HG03442 (cell line): Measurements from ENCODE around the gene GALNT18.
"Not testable (repeated sequence)": the region's sequence is repeated elsewhere in the genome, so short reads cannot be mapped to it uniquely, and the experiment has no call there.

ENCODE experiments used
- ATAC-seq: cut with Tn5 transposase; IDR thresholded peaks from one replicate; pipeline ENCODE4 v1.9.1; 2021; ENCODE audit warnings: mild to moderate bottlenecking, moderate library complexity; ENCODE audit not compliant: unreplicated experiment

Gene GALNT18

DNA sequence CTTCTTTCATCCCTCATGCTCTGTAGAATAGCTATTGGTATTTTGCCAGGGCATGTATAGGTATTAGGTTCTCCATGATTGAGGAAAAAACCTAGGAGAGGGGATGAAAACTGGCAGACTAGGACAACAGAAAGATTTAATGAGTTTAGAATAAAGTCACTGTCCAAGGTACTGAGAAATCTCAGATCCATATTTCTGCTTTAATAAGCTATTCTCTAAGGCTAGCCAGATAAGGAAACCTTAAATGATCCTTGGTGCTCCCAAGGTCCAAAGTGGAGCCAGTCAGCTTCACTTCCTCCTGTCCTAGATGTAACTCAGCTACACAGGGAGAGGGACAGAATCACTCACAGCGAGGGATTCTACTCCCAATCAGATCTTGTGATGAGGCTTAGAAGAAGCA lies 255.0 kb downstream of the GALNT18 start:
- ATAC-seq, result no peak

DNA sequence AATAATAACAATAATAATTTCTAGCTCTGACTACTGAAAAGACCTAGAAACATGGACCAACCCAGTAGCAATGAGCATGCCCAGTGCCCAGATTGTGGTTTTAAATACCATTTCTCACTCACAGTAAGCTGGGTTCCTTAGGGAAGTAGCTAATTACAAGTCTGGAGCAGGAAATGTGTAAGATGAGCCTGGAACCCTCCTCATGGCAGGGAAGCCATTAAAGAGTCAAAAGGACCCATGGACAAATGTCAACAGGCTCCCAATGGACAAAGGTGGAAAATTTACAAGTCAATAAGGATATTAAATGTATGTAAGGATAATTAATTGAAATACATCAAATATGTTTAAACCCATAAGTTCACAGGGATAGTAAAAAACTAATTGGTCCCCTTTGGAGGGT lies 258.1 kb downstream of the GALNT18 start:
- no peak for ATAC-seq

DNA sequence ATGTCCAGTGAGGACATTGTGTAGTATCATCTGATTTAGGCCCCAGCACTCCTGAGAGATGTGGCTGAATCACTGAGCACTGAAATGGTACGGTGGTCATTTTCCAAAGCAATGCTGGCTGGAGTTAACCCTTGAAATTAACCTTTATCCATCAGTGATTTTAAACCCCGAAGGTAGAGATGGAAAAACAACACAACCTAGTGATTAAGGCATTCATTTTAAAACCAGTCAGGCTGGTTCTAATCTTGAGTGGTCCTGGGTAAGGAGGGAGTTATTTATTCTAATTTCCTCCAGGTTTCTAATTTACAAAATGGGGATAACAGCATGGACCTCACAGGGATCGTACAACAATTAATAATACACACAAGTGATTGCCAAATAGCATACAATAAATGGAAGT lies 262.2 kb downstream of the GALNT18 start:
- no peak for ATAC-seq

DNA sequence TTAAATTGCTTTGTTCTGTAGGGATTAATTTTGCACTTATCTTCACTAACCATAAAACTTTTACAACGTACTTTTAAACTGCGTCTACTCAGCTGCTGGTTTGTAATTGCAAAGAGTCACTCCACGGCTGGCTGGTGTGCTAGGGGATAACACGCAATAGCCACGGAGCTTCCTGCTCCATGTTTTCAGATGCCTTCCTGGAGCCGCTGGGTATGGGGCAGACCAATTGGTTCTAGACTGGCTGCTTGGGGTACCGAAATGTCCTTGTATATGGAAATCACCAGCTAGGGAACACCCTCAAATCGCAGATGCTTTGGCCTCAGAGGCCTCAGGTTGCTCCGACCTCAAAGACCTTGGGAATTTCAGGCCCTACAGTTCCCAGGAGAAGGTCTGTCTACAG lies 265.0 kb downstream of the GALNT18 start:
- no peak for ATAC-seq

DNA sequence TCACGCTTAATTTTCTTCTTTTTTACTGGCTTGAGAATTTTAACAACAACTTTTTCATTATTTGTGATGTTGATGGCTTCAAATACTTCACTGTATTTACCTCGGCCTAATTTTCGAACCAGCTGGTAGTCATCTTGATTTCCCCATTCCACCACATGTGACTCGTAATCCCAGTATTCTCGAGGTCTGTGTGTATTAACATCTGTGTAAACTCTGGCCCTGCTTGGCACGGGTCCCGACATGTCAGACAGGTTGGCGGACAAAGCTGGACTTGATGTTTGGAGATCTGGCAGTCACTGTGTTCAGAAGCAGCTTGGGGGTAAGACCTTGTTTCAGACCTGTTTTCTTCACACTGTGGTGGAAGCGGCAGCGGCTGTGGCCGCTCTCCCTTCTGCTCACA lies 268.9 kb downstream of the GALNT18 start, which contains the start of gene CSNK2A3:
Gene CSNK2A3, minus strand, starts transcription at position 373 of the 400 bp plus-strand sequence. Its CDS starts 131 bp downstream, at position 242.
- not testable (repeated sequence) for ATAC-seq

DNA sequence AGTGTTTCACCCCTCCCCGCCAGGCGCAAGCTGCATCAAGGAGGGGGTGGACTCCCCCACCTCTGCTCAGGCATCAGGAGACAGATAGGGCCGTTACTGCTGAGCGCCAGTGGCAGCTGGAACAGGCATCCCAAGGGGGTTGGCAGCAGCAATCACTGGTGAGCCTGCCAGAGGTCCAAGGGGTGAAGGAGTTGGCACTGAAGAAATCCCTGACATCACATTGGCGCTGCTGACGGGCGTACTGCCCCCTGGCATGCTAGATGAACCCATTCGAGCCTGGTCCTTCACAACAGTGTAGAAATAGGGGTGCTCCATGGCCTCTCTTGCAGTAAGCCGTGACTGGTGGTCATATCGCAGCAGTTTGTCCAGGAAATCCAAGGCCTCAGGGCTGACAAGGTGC lies 270.0 kb downstream of the GALNT18 start:
- not testable (repeated sequence) for ATAC-seq

DNA sequence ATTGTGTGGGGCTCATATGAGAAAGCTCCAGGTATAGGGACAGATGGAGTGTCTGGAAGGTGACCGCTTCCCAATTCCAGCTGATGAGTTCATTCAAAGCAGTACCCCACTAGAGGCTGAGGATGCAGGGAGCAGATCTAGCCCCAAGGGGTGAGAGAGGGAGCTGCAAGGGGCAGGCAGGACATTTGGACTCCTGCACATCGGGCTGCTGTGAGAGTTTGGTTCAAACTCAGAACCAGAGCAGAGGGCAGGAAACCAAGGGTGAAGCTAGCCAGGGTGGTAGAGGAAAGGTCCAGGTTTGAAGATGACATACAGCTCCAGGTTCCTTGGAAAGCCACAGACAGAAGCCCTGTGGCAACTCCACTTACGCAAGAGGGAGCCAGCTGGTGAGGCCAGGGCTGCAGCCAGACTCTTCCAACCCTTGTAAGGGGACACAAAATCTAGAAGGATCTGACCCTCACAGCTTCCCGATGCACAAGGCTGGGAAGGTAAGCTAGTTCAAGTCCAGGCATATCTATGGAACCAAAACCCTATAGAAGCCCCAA lies 270.7 kb downstream of the GALNT18 start:
- no peak for ATAC-seq

DNA sequence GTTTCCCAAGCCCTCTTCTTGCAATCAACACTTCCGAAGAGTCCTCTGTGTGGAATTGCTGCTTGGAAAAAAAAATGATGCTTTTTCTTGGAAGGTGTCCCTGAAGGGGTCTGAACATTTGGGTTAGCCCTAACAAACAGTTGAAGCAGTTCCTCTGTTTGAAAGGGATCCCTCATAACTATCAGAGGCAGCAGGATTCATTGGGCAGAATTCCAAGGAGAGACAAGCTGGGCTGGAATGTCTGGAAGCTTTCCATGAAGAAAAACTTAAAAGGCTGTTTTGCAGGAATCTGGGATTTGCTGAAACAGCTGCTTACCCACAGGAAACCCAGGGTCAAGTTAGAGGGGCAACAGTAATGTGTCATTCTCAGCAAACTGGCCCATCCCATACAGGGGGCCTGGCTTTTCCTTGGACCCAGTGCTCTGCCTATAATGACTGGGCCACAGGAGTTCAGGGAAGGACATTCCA lies 271.9 kb downstream of the GALNT18 start:
- ATAC-seq, result no peak

DNA sequence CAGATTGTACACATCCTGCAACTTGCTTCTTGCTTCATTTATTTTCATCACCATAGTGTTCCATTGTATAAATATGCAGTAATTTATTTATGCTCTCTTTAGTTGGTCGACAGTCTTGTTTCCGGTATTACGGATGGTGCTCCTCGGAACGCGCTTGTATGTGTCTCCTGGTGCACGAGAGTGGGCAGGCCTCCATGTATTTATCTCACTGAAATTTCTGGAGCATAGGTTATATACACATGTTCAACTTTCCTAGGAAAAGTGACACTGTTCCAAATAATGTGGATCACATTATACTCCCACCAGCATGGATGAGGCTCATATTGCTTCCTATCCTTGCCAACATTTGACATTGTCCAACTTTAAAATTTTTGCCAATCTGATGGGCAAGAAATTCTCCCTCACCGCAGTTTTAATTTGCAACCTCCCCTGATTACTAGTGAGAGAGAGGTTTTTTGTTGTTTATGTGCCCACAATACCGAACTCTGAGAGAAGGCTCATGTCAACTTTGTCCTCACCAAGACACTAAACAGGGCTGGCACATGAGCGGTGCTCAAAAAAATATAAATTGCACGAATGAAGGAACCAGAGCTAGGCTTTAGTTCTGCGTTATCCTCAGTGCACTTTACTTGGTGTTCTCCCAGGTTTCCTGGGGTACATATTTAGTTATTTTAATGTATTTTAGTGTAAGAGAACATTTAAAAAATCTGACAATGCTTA lies 272.5 kb downstream of the GALNT18 start:
- ATAC-seq, result no peak

DNA sequence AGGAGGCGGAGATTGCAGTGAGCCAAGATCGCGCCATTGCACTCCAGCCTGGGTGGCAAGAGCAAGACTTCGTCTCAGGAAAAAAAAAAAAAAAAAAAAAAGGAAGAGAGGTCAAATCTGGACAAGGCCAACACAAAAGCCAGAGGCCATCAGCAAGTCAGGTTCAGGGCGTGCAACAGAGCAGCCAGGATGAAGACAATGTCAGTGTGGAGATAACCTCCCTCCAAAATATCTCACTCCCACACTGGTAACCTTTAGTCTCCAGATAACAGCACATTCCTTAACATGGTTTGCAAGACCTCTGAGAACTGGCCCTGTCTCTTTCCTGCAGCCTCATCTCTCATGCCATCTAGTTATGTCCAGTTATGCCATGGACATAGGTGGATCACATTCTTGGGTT lies 273.5 kb downstream of the GALNT18 start:
- no peak for ATAC-seq

DNA sequence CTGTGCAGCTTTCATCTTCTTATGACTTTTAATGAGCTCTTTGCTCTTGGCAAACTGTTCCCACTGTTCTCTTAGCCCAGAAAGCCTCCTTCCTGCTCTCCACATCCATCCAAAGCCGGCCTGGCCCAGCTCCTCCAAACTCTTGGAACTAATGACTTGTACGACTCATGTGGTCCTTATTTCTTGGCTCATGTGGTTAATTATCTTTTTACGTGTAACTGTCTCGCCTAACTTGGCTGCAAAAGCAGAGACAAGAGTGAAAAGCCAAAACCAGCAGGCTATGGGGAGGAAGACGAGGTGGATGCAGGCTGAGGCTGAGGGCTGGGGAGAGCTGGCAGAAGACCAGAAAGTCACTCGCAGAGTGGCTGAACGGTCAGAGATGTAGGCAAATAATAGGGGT lies 274.2 kb downstream of the GALNT18 start:
- ATAC-seq, result no peak

DNA sequence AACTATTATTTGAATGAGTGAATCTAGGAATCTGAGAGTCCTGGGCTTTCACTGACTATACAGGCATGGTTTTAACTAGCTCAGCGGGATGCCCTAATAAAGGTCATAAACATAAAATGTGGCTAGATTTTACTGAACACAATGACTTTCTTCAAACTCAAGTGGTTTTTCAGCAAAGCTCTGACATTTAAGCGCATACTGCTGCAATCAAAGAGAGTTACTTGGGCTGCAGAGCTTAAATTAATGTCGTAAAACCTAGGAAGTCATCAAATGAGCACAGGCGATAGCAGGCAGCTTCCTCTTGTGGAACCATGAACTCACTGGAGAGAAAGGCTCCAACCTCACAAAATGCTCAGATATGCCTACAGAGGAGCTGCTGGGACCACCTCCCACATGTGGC lies 275.5 kb downstream of the GALNT18 start:
- ATAC-seq, result no peak

DNA sequence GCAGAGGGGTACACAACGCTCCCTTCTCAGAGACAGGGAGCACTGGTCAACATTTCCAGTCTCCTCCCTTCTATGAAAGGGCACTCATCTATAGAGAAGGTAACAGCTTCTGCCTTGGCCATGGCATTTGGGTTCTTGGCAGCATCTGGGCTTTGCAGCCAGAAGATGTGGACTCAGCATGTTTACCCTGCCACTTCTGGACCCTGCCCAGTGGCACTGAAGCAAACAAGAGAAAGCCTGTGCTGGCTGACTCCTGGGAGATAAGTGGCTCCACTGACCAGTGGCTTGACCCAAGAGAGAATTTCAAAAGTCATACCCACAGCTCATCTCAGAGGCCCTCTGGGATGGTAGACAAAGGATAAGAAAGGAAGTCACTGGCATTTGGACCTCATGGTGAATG lies 276.7 kb downstream of the GALNT18 start:
- ATAC-seq, result no peak

DNA sequence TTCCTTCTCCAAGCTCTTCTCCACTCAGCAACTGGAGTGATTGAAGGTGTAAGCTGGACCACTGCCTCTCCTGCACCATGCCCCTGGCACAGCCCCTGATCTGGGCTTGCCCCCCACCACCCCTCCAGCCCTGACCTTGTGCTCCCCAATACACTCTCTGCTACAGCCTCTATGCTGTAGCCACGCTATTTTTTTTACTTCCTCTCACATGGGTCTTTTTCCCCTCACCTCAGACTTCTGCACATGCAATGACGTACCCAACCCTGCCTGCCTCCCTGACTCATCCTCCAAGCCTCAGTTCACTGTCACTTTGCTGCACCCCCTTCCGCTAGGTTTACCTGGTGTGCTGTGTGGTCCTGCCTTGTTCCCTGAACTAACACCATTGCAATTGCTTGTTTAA lies 277.8 kb downstream of the GALNT18 start:
- no peak for ATAC-seq

DNA sequence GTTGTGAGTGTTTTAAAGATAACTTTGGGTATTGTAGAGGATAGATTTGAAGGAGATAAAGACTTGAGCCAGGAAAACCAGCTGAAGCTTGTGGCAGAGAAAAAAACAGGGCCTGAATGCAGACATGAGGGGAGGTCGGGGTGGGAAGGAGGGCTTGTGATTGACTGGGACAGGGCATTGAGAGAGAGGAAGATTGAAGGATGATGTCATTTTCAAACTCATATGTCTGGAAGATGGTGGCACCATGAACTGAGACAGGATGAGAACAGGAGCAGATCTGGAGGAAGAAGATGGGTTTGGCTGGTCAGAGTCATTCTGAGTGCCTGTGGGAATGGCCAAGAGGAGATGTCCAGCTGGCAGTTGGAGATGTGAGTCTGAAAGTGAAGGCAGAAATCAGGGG lies 283.5 kb downstream of the GALNT18 start:
- no peak for ATAC-seq

DNA sequence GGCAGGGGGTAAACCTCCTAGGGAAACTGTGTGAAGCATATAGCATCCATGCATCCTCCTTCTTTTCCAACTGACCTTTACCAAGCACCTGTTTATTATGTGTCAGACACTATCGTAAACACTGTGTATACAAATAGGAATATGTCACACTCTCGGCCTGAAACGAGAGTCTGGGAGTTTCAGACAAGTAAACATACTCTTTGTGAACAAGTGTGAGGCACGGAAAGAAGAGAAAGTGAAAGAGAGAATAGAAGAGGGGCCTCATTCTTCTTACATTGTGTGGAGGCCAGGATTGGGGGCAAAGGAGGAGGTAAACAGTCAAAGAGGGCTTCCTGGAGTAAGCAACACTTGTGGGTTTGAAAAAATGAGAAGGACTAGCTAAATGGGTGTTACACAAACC lies 285.1 kb downstream of the GALNT18 start:
- ATAC-seq, result no peak

DNA sequence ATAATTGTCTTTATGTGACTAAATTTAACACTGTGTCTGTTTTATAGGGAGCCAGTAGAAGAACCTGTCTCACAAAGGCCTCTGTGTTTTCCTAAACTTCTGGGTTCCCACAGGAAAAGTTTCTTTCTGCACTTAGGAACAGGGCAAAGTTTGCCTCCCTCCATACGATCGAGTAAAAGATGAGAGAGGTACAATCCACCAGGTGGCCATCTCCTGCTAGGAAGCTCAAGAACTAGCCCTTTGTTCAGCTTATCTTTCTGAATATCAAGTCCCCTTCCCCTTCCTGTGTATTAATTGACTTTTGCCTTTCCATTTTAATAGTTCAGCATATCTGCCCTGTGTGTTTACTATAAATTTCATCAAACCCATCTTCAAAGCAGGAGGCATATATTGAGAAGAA lies 286.8 kb downstream of the GALNT18 start:
- ATAC-seq, result no peak

DNA sequence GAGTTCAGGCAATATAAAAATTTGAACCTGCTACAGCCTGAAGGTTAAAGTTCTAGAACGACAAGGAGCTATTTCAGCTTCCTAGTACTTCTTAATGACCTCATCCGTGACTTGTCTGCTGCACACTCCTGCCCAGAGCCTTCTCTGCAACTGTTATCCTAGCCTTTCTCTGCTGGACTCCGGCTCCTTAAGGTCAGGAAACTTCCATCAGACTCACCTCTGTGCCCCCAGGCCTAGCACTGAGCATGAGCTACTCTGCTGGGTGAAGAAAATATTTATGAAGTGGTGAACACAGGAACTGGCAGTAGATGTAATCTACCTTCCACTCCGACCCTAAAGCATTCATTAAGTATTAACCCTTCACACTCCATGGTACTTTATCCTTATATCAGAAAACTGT lies 287.2 kb downstream of the GALNT18 start:
- no peak for ATAC-seq

DNA sequence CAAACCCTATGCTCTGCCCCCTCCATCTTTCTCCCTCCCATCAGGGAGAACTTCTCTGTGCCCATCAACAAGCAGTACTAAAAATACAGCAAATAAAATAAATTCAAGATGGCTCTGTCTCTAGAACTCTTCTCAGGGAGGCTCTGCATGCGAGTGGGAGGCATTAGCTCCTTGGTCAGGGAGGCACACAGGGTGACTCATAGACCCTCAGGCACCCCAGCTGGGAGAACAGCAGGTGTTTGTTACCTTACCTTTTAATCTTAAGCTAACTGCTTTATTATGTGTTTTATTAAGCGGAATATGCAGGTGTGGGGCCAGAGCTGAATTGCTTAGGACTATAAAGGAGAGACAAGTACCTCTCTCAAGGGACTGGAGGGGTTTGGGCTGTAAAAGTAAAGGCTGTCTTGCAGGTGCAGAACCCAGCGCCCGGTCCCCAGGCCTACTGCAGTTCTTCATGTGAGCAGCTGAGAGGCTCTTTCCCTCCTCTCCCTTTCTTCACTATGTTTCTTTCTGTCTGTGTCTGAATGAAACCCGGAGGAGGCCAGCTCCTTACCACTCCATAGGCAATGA lies 289.6 kb downstream of the GALNT18 start:
- no peak for ATAC-seq

DNA sequence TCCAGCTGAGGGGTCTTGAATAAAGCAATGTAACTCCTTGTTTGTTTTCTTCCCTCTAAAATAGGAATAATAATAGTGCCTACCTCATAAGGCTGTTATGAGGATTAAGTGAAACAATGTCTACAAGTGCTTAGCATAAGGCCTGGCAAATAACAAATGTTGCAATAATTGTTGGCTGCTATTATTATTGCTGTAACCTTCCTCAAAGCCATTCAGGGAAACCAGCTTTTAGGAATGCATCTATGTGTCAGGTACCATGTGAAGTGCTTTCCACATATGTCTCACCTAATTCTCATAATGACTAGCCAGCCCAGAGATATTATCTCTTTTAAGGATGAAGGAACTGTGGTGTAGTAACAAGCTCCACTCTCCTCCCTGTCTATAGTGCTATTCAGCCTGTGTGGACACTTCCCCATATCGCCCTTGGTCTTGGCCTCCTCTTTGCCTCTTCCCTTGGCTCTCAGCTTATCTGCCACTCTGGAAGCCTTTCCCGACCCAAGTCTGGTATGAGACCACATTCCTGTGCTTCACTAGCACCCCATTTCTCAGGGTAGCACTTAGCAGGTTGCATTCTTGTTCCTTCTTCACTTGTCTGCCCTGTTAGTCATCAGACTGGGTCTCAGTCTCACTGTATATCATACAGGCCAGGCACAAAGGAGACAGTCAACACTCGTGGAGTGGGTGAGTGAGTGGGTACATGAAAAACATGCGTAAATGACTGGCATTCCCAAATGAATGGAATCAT lies 292.6 kb downstream of the GALNT18 start:
- no peak for ATAC-seq

DNA sequence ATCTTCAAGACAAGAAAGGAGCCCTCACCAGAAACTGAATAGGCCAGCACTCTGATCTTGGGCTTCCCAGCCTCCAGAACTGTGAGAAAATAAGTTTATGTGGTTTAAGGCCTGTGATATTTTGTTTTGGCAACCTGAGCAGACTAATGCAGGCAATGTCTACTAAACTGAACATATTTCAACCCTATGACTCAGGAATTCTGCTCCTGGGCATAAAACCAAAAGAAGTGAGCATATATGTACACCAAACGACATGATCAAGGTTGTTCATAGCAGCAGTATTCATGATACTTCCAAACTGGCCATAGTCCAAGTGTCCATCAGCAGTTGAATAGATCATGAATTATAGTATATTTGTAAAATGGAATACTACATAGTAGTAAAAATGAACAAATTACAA lies 297.7 kb downstream of the GALNT18 start:
- ATAC-seq, result no peak

DNA sequence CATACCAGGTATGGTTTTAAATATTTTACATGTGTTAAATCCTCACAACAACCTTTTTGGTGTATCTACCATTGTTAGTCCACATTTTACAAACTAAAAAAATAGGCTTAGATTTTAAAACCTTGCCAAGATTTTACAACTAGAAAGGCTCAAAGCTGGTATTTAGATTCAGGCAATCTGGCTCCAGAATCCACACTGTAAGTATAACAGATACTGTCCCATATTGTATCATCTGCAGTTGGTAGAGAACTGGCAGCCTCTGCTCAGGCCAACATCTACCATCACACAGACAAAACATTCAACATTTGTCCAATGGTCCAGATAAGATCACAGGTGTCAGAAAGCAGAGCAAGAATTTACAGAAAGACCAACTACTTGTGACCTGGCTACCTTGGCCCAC lies 299.7 kb downstream of the GALNT18 start:
- no peak for ATAC-seq
